HepG2 (cell line): ENCODE data around the gene SLC38A8. TPM values are rescaled to one million over a fixed set of nuclear protein-coding genes. Genes with fewer than 3 reads are reported as not detected.

Experiments used
- ATAC-seq: fragments of 200-7000 bp; cut with Tn5 transposase; 3 replicates; pipeline ENCODE4 v1.9.1; 2020; ENCODE audit warnings: mild to moderate bottlenecking, moderate library complexity
- BruUV-seq: library from RNA; stranded (reverse); fragments of 400-500 nt; replicated peaks from 2 replicates; lab custom pipeline; 2021; lab: Mats Ljungman, UMichigan
- CTCF ChIA-PET: fragments of 300-600 bp; formaldehyde crosslinking; extraction: SDS; loops from one replicate; lab custom pipeline; 2021; ENCODE audit warnings: low total read pairs, inconsistent platforms, low intra/inter-chr PET ratio; lab: Yijun Ruan, JAX
- POLR2A ChIA-PET: fragments of 350-600 bp; sonication (Branson Sonifier 250); formaldehyde crosslinking; loops from one replicate; lab custom pipeline; 2020; ENCODE audit warnings: antibody characterized with exemption, inconsistent platforms; lab: Yijun Ruan, JAX
- DNase-seq: peaks from one replicate; pipeline ENCODE4 v3.0.0-alpha.2; 2015; ENCODE audit warnings: low spot score
- FAIRE-seq: peaks from 3 replicates; lab custom pipeline; 2011; peaks lifted over from hg19 to GRCh38; lab: Jason Lieb, UNC
- H2AFZ ChIP-seq: one replicate; pipeline ENCODE4 v1.6.1; 2011; ENCODE audit warnings: low read length, inconsistent platforms
- H3K27ac ChIP-seq: fragments of 300-600 bp; 3 replicates; pipeline ENCODE4 v1.8.0; 2011; ENCODE audit warnings: mixed run types, mild to moderate bottlenecking, mixed read lengths, low read length, inconsistent platforms; ENCODE audit not compliant: insufficient read depth; ENCODE audit errors: extremely low read length
- H3K27me3 ChIP-seq, 2 experiments: fragments of 200-600 bp in 1 of 2; 2 replicates in 1 of 2; 3 replicates in 1 of 2; pipeline versions ENCODE4 v1.6.0 to v1.8.0; 2011; ENCODE audit warnings: low read length in 2 of 2, mild to moderate bottlenecking in 2 of 2, moderate library complexity in 2 of 2, inconsistent platforms in 1 of 2; ENCODE audit not compliant: insufficient read depth in 2 of 2, control insufficient read depth in 1 of 2
- H3K36me3 ChIP-seq, 2 experiments: fragments of 200-600 bp in 1 of 2; replicated peaks in 1 of 2; 2 replicates in 1 of 2; 3 replicates in 1 of 2; pipeline versions ENCODE4 v1.5.1 to v1.8.0; 2011; ENCODE audit warnings: low read length in 2 of 2, inconsistent platforms in 1 of 2; ENCODE audit not compliant: insufficient read depth in 2 of 2, control insufficient read depth in 1 of 2
- H3K4me1 ChIP-seq: 2 replicates; pipeline ENCODE4 v1.5.1; 2012; ENCODE audit warnings: low read length, inconsistent platforms; ENCODE audit not compliant: insufficient read depth
- H3K4me2 ChIP-seq: 2 replicates; pipeline ENCODE4 v1.6.0; 2011; ENCODE audit warnings: low read depth, low read length, inconsistent platforms
- H3K4me3 ChIP-seq, 3 experiments: fragments of 200-600 bp in 1 of 3; sonication (generic), shearing (Covaris generic) in 1 of 3; replicated peaks in 1 of 3; 2 replicates each; pipeline ENCODE4 v1.5.1; 2011 to 2016; ENCODE audit warnings: low read length in 3 of 3, inconsistent platforms in 2 of 3, low read depth in 2 of 3, mild to moderate bottlenecking in 2 of 3, control low read depth in 1 of 3, mixed read lengths in 1 of 3; ENCODE audit not compliant: insufficient read depth in 1 of 3
- H3K79me2 ChIP-seq: one replicate; pipeline ENCODE4 v1.6.1; 2011; ENCODE audit warnings: low read length, inconsistent platforms; ENCODE audit not compliant: insufficient read depth
- H3K9ac ChIP-seq: 2 replicates; pipeline ENCODE4 v1.6.0; 2011; ENCODE audit warnings: mild to moderate bottlenecking, low read depth, low read length, inconsistent platforms; ENCODE audit not compliant: insufficient read depth
- H3K9me3 ChIP-seq: 2 replicates; pipeline ENCODE4 v1.5.1; 2012; ENCODE audit warnings: mild to moderate bottlenecking, low read length
- H4K20me1 ChIP-seq: 2 replicates; pipeline ENCODE4 v1.6.0; 2011; ENCODE audit warnings: inconsistent platforms, mild to moderate bottlenecking, low read length, moderate library complexity; ENCODE audit not compliant: insufficient read depth
- CC2D1A ChIP-seq: sonication (generic); formaldehyde crosslinking; IDR thresholded peaks from 2 replicates; pipeline ENCODE4 v1.8.1; 2023; ENCODE audit warnings: mild to moderate bottlenecking, missing genetic modification reagents
- KMT2B ChIP-seq: IDR thresholded peaks from 2 replicates; pipeline ENCODE4 v1.6.1; 2016; ENCODE audit warnings: missing genetic modification reagents, missing compliant biosample characterization
- POLR2AphosphoS2 ChIP-seq: IDR thresholded peaks from 2 replicates; pipeline ENCODE4 v1.6.1; 2011; ENCODE audit warnings: low read depth, low read length, improper control_type of control experiment
- ZNF382 ChIP-seq: sonication (generic); formaldehyde crosslinking; IDR thresholded peaks from 2 replicates; pipeline ENCODE4 v1.5.0; 2020; ENCODE audit warnings: missing genetic modification reagents, mild to moderate bottlenecking, borderline replicate concordance
- ZNF44 ChIP-seq: sonication (generic); formaldehyde crosslinking; IDR thresholded peaks from 2 replicates; pipeline ENCODE4 v1.5.1; 2020; ENCODE audit warnings: mild to moderate bottlenecking, missing genetic modification reagents
- ZNF629 ChIP-seq: sonication (generic); formaldehyde crosslinking; conservative IDR thresholded peaks from 2 replicates; pipeline ENCODE4 v1.5.0; 2020; ENCODE audit warnings: missing genetic modification reagents
- ZNF792 ChIP-seq: IDR thresholded peaks from 2 replicates; pipeline ENCODE4 v1.6.1; 2016
- WGBS: methylation state at CpG from one replicate; pipeline ENCODE4 v1.1.6; 2017; ENCODE audit warnings: low lambda C conversion rate; 5-methylcytosine and 5-hydroxymethylcytosine counted together
- in situ Hi-C: cut with HindIII; loops from 2 replicates; pipeline ENCODE4 v1.10.0; 2017; ENCODE audit warnings: low pct_unique_long_range_greater_than_20kb; ENCODE audit not compliant: extremely low pct_ligation_motif_present
- intact Hi-C: fragments of 100-400 bp; cut with micrococcal nuclease; formaldehyde crosslinking; loops from one replicate; pipeline ENCODE4 v1.10.0; 2022; ENCODE audit not compliant: unreplicated experiment
- polyA plus RNA-seq, 8 experiments: library from polyadenylated mRNA; depleted of rRNA in 3 of 8; stranded (reverse) in 7 of 8; unstranded in 1 of 8; fragments of >200 nt; fragmentation: Illumina TruSeq in 4 of 8; extraction: Trizol in 4 of 8; gene quantifications; 2 replicates each; pipeline versions ENCODE4 v1.2.1 to v1.2.3, GENCODE V29; 2011 to 2016; ENCODE audit warnings: low read depth in 4 of 8, missing spikeins in 1 of 8, mixed read lengths in 1 of 8; ENCODE audit not compliant: insufficient read depth in 1 of 8
- total RNA-seq, 5 experiments: library from RNA; depleted of rRNA; stranded (reverse); fragments of >200 nt; fragmentation: Illumina TruSeq; extraction: Trizol; gene quantifications; 2 replicates each; pipeline ENCODE4 v1.2.3, GENCODE V29; 2016; ENCODE audit warnings: low read depth in 1 of 5
- TF ChIP-seq, protein P1 (sequence below), 2 experiments: sonication (generic) in 1 of 2; formaldehyde crosslinking in 1 of 2; IDR thresholded peaks; 2 replicates each; pipeline versions ENCODE4 v1.4.0 to v1.6.1; 2016 to 2020; ENCODE audit warnings: borderline replicate concordance in 1 of 2, low read depth in 1 of 2, mild to moderate bottlenecking in 1 of 2, missing genetic modification reagents in 1 of 2
- TF ChIP-seq, protein P2 (sequence below): sonication (generic); formaldehyde crosslinking; IDR thresholded peaks from 2 replicates; pipeline ENCODE4 v1.4.0; 2020; ENCODE audit warnings: missing genetic modification reagents, low read depth, mild to moderate bottlenecking, borderline replicate concordance
- TF ChIP-seq, protein P3 (sequence below): sonication (generic); formaldehyde crosslinking; IDR thresholded peaks from 2 replicates; pipeline ENCODE4 v1.5.1; 2020; ENCODE audit warnings: mild to moderate bottlenecking, moderate library complexity, missing genetic modification reagents
- TF ChIP-seq, protein P4 (sequence below): sonication (generic); formaldehyde crosslinking; IDR thresholded peaks from 2 replicates; pipeline ENCODE4 v1.5.0; 2020; ENCODE audit warnings: mild to moderate bottlenecking, missing genetic modification reagents

Gene SLC38A8
- total and polyA plus RNA-seq, 2 of the 13 experiments (the other 11 are each of a cell fraction or from before 2014, with no cell fraction given), result 0.24 to 0.37 TPM

DNA sequence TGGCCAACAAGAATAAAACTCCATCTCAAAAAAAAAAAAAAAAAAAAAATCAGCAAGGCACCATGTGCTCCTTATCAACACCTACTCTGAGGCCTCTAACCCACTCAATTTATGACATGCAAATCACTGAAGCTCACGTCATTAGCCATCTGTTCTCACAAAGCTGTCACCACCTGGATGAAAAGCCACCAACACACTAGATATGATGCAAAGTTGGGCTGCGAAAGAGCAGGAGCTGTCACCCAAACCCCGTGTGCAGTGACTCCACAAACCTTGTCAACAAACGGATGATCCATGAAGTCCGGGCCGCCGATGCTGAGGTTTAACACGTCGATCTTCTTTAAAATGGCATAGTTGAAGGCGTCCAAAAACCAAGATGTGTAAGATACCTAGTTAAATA, 48.9 kb upstream of the SLC38A8 start (continued):
- TF ChIP-seq, protein P1, sequence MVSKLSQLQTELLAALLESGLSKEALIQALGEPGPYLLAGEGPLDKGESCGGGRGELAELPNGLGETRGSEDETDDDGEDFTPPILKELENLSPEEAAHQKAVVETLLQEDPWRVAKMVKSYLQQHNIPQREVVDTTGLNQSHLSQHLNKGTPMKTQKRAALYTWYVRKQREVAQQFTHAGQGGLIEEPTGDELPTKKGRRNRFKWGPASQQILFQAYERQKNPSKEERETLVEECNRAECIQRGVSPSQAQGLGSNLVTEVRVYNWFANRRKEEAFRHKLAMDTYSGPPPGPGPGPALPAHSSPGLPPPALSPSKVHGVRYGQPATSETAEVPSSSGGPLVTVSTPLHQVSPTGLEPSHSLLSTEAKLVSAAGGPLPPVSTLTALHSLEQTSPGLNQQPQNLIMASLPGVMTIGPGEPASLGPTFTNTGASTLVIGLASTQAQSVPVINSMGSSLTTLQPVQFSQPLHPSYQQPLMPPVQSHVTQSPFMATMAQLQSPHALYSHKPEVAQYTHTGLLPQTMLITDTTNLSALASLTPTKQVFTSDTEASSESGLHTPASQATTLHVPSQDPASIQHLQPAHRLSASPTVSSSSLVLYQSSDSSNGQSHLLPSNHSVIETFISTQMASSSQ (IDR thresholded peaks at IDR 0.05; ENCODE audit: low read depth), result no peak
- TF ChIP-seq, protein P1 (CRISPR knock-in tag; IDR thresholded peaks at IDR 0.05; ENCODE audit: borderline replicate concordance), result no peak

DNA sequence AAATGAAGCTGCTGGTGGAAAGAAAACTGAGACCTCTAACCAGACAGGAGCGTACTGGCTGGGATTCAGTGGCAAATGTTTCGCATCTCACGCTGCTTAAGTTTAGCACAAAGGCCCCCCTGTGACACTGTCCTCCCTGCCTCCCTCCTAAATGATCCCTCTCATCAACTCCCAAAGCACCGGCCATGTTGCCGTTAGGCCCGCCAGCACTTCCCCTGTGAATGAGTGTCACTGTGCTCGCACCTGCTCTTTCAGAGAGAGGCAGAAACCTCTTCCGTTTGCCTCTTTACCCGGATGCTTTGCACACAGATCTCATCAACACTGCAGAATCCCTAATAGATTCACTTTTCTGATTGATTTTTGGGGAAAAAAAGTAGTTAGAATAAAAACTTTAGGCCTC, 47.6 kb upstream of the SLC38A8 start:
- no TSS peak for BruUV-seq
- H3K9me3 ChIP-seq, result no peaks in the 10 kb centered on the region
- no peaks in the 10 kb centered on the region for H3K4me1 ChIP-seq
- H3K4me2 ChIP-seq, result no peak overlapping the region
- H4K20me1 ChIP-seq, result peaks cover 2% of the 10 kb centered on the region; the same call in 1 of the 2 replicates
- in situ Hi-C loops (no loop called here), intact Hi-C loops (no loop called here)
- H3K27me3 ChIP-seq, result no peaks in the 10 kb centered on the region
- DNase-seq (no peak), ATAC-seq (no peak), FAIRE-seq (no peak)
- H3K36me3 ChIP-seq, result peaks cover 37 to 91% of the 10 kb centered on the region in 2 experiments
- H3K4me3 ChIP-seq, result no peak overlapping the region
- WGBS, result 96% methylated on average over 9 of the region's 9 CpGs
- H3K27ac ChIP-seq, result no peak overlapping the region
- no peaks in the 10 kb centered on the region for H3K79me2 ChIP-seq
- TF ChIP-seq ZNF629 (CRISPR knock-in tag) (no peak), ZNF792 (no peak), KMT2B (CRISPR knock-in tag) (no peak), ZNF382 (CRISPR knock-in tag) (no peak), CC2D1A (no peak), ZNF44 (CRISPR knock-in tag) (no peak), POLR2AphosphoS2 (no peak)
- TF ChIP-seq, protein P2, sequence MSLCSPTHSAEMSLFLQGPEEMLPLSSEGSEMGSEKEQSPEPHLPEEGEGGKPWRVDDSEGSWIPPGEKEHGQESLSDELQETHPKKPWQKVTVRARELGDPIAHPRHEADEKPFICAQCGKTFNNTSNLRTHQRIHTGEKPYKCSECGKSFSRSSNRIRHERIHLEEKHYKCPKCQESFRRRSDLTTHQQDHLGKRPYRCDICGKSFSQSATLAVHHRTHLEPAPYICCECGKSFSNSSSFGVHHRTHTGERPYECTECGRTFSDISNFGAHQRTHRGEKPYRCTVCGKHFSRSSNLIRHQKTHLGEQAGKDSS (CRISPR knock-in tag), result no peak
- TF ChIP-seq, protein P3, sequence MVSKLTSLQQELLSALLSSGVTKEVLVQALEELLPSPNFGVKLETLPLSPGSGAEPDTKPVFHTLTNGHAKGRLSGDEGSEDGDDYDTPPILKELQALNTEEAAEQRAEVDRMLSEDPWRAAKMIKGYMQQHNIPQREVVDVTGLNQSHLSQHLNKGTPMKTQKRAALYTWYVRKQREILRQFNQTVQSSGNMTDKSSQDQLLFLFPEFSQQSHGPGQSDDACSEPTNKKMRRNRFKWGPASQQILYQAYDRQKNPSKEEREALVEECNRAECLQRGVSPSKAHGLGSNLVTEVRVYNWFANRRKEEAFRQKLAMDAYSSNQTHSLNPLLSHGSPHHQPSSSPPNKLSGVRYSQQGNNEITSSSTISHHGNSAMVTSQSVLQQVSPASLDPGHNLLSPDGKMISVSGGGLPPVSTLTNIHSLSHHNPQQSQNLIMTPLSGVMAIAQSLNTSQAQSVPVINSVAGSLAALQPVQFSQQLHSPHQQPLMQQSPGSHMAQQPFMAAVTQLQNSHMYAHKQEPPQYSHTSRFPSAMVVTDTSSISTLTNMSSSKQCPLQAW (CRISPR knock-in tag), result no peak
- TF ChIP-seq, protein P4, sequence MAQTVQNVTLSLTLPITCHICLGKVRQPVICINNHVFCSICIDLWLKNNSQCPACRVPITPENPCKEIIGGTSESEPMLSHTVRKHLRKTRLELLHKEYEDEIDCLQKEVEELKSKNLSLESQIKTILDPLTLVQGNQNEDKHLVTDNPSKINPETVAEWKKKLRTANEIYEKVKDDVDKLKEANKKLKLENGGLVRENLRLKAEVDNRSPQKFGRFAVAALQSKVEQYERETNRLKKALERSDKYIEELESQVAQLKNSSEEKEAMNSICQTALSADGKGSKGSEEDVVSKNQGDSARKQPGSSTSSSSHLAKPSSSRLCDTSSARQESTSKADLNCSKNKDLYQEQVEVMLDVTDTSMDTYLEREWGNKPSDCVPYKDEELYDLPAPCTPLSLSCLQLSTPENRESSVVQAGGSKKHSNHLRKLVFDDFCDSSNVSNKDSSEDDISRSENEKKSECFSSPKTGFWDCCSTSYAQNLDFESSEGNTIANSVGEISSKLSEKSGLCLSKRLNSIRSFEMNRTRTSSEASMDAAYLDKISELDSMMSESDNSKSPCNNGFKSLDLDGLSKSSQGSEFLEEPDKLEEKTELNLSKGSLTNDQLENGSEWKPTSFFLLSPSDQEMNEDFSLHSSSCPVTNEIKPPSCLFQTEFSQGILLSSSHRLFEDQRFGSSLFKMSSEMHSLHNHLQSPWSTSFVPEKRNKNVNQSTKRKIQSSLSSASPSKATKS (CRISPR knock-in tag), result no peak
- TF ChIP-seq, all 625 proteins: peak for 0
- ChIA-PET POLR2A (interaction anchor here (1.1 kb wide), 1 partner anchor 55 kb away, joined by 3 read pairs; the partner anchor contains the start of genes DNAAF1 and HSDL1), CTCF (no interaction called here)
- no peak overlapping the region for H3K9ac ChIP-seq
- H2AFZ ChIP-seq, result no peak overlapping the region
